ENCODE results near the gene NR4A1.

- no peak for TF ChIP-seq CTCF (optimal IDR thresholded peaks at IDR 0.05 in 1 of 3, IDR thresholded peaks at IDR 0.05 in 1 of 3, conservative IDR thresholded peaks at IDR 0.05 in 1 of 3; ENCODE audit: extremely low read depth in 1 of 3, insufficient read depth in 2 of 3, low read length in 3 of 3)
- no peak for TF ChIP-seq EZH2 (IDR thresholded peaks at IDR 0.05; ENCODE audit: low read length)
Observed at GRCh38 chr12:52085682-52086180, 34.5 kb downstream of the NR4A1 start.

Data from keratinocyte (primary cell).